Skin epidermis (tissue), 12 donors: ENCODE measurements around the gene SLC24A3.

Experiments
- H3K27ac ChIP-seq, 21 experiments: fragments of 200-600 bp; sonication (generic) in 11 of 21; one replicate each; pipeline ENCODE4 v1.5.0; 2020; ENCODE audit warnings: mild to moderate bottlenecking in 3 of 21, inconsistent platforms in 2 of 21, moderate library complexity in 2 of 21
- H3K4me3 ChIP-seq, 7 experiments: fragments of 200-600 bp; sonication (generic) in 2 of 7; one replicate each; pipeline ENCODE4 v1.5.0; 2020; ENCODE audit warnings: inconsistent platforms in 2 of 7, mild to moderate bottlenecking in 2 of 7, moderate library complexity in 1 of 7

SLC24A3 gene

DNA sequence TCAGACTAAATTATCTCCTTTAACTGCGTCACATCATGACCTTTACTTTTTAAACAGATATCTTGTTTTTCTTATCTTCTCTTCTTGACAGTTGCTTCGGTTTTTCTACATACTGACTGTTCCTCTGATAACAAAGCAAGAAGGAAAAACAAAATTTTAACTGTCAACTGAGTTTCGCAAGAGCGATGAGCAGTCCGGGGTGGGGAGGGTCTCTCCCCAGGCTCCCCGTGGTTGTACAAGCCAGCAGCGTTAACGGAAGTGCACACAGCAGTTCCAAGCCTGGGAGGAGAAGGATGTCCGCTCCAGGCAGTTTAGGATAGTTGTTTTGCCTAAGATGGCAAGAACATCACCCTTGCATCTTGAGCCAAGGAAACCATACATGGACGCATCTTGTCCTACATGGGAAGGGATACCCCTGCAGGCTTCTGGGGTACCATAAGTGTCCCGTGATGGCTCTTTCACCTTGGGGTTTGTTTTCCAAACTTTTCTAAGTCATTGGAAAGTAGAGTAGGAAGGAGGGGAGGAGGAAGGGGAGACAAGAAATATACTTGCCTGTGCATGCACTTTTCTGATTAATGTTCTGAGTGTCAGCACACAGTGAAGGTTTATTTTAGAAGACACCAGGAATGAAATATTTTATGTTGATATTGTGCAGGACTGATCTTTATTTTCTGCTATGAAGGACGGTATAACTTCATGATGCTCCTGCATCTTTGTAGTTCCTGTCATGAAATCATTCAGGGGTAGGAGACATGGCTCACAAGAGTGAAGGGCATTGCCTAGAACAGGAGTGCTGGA lies 20.8 kb downstream of the SLC24A3 start:
- Histone ChIP-seq H3K4me3 (no peak overlapping the region), H3K27ac (no peak overlapping the region)

DNA sequence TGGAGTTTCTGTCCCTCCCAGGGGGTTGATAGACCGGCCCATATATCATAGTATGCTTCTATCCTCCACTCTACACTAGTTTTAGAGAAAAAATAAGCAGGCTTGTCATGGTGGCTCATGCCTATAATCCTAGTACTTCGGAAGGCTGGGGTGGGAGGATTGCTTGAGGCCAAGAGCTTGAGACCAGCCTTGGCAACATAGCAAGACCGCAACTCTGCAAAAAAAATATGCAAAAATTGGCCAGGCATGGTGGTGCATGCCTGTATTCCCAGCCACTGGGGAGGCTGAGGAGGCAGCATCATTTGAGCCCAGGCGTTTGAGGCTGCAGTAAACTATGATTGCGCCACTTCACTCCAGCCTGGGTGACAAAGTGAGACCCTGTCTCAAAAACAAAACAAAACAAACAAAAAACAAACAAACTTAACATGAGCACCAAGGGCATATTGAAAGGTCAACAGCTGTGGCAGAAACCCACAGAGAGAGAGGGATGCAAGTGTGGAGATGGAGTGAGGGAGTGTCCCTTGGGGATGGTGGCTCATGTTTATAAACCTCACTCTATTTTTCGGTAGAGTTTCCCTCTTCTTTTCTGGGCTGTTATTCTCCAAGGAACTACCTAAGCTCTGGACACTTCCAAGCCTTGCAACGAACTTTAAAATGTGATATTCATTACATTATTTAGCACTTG lies 24.1 kb downstream of the SLC24A3 start:
- Histone ChIP-seq H3K4me3 (no peak overlapping the region), H3K27ac (no peak overlapping the region)

DNA sequence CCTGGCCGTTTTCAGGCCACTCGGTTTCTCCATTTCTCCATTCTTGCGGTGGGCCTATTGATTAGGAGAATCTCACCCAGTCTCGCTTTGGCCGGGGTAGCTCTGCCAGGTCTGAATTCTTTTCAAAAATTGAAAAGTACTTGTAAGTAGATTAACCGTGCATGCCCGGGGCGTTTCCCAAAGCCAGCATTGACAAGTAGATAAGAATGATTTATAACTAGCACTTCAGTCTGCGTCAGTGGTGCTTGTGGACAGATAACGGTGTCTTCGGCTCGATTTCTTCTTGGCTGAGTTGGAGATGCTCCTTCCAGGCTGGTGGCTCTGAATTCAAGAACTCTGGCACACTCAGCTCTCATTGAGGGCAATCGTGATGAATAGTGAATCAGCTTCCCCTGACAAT lies 29.0 kb downstream of the SLC24A3 start:
- Histone ChIP-seq H3K27ac (no peak overlapping the region), H3K4me3 (no peak overlapping the region)

DNA sequence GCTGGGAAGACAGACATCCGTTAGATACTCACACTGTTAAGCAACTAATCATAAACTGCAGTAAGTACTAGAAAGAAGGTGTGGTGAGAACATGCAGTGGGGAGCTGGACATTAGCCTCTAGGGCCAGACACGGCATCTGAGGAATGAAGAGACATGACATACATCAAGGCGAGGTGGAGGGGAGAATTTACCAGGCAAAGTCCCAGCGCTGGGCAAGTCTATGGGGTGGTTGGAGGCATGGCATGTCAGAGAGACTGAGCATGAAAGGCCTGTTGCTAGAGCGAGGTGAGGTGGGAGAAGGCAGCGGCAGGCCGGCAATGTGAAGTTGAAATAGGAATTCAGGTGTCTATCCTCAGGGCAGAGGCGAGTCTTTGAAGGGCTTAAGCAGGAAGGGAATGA lies 31.8 kb downstream of the SLC24A3 start:
- no peak overlapping the region for H3K4me3 ChIP-seq
- H3K27ac ChIP-seq = no peak overlapping the region

DNA sequence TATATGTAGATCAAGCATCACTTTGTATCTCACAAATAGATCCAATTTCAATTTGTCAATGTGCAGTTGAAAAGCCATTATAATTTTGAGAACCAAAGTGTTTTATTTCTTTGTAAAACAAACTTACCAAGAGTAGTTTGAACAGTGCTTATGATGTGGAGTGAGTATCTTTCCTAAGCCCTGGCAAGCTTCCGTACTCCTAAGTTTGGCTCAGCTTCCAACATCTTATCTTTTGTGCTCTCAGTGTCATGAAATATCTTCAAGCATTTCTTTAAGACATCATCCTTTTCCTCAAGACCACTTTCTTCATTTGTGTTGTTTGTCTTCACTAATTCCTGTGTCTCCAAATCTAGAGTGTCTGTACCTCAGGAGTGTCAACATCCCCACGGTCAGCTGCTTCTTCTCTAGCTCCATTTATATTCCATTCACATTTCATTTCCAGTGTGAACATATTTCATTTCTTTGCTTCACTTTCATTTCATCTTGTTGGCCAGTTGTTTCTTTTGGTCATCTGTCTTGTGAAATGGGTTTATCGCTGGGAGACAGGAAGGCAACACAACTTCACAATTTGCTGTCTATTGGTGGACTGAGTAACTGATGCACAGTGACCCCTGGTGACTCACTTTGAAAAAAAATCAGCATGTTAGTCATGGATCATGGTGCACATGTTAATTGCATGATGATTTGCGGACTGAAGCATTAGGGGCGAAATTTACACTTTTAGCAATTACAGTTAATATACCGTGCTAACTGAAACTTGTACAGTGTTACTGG lies 36.9 kb downstream of the SLC24A3 start:
- H3K27ac ChIP-seq = no peak overlapping the region
- no peak overlapping the region for H3K4me3 ChIP-seq

DNA sequence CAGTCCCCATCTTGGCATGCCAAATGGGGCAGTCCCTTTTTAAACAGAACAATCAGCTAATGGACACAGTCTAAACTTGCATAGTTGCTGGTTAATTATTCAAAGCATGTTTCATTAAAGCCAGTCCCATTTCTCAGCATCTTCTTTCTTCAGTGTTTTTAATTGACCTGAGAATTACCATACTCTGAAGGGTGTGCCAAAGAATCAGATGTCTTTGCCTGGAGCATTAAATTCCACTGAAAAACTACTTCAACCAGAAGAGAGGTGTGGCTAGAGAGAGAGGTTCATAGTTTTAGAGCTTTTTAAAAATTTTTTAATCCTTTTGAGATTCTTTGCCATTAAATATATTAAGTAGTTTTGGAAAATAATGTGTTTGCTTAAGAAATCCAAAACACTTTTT lies 37.9 kb downstream of the SLC24A3 start:
- H3K4me3 ChIP-seq = no peak overlapping the region
- no peak overlapping the region for H3K27ac ChIP-seq

DNA sequence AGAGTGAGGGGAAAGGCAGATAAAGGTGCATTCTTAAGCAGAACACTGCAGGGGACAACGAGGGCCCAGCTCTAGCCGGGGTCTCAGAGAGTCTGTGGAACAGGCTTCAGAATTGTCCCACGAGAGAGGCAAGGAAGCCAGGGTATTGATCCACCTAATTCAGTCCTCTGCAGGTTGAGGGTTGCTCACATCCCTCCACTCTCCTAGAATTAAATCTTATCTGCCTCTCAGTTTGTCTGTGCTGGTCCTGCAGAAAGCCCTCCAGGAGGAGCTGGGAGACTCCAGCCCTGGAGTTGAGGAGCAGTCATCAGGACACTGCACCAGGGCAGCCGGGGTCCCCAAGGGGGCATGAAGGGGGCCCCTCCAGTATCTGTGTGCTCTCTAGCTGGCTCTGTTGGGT lies 39.1 kb downstream of the SLC24A3 start:
- Histone ChIP-seq H3K4me3 (no peak overlapping the region), H3K27ac (peak overlapping the region in 12 of 21 experiments; percentile 4 to 74 (median 42))

DNA sequence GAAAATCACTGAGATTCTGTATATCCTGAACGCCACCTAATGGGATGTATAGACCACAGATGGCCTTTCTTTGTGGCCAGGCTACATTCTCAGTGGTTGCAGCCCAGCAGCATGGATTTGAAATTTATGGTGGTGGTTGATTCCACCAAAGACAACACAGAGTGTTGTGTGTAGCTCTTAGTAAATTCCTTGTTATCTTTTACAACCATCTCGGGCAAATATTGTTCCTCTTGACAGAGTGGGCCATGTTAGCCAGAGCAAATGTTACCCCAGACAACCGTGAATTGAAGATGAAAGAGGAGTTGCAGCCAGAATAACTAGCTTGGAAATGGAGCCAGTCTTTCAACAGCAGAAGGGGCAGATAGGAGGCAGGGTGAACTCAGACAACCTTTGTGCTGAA lies 39.5 kb downstream of the SLC24A3 start:
- Histone ChIP-seq H3K27ac (peak overlapping the region in 17 of 21 experiments; percentile 4 to 74 (median 47)), H3K4me3 (no peak overlapping the region)

DNA sequence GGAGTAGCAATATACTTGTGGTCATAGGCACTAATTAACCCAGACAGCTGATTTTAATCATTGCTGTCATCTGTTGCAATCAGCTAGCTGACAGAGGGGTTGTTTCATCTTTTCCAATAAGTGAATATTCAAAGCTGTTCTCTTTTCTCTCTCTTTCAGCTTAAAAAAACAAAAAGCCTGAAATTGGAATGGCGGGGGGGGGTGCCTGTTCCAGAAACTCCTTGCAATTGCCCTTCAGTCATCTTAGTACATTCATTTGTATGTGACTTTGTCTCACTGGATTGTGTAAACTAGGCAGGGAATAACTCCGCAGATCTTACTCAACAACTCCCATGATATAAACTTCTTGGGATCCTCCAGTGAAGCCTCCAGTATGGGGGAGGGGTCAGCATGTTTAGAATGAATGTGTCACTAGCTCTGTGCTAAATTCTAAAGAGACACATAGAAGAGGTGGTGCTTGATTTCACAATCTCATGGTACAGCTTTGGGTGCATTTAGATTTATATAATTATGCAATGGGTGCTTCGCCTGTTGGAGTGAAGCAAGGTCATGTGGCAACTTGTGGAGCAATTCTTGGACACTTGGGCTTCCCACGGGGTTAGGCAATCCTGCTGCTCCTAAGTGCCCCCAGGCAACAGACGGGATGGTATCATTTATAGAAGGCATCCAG lies 40.1 kb downstream of the SLC24A3 start:
- H3K4me3 ChIP-seq = no peak overlapping the region
- peak overlapping the region in 20 of 21 experiments; percentile 8 to 83 (median 59) for H3K27ac ChIP-seq

DNA sequence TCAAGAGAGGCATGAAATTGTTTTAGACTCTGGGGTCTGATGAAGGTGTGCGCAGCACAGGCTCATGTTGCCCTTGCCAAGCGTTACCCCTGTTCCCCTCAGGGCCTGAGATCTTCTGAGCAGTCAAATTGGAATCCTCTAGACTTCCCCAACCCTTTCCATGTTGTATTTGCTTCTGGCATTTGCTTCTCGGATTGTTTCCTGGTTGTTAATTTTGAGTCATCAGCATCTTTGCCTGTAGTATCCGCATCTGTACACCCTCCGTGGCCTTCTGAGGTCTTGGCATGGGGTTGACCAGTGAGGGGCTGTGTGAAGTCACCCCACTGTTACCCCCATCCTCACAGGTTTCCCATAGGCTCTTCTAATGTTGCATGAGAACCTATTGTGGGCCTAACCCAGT lies 40.9 kb downstream of the SLC24A3 start:
- H3K27ac ChIP-seq = peak overlapping the region in 20 of 21 experiments; percentile 8 to 83 (median 56)
- no peak overlapping the region for H3K4me3 ChIP-seq

DNA sequence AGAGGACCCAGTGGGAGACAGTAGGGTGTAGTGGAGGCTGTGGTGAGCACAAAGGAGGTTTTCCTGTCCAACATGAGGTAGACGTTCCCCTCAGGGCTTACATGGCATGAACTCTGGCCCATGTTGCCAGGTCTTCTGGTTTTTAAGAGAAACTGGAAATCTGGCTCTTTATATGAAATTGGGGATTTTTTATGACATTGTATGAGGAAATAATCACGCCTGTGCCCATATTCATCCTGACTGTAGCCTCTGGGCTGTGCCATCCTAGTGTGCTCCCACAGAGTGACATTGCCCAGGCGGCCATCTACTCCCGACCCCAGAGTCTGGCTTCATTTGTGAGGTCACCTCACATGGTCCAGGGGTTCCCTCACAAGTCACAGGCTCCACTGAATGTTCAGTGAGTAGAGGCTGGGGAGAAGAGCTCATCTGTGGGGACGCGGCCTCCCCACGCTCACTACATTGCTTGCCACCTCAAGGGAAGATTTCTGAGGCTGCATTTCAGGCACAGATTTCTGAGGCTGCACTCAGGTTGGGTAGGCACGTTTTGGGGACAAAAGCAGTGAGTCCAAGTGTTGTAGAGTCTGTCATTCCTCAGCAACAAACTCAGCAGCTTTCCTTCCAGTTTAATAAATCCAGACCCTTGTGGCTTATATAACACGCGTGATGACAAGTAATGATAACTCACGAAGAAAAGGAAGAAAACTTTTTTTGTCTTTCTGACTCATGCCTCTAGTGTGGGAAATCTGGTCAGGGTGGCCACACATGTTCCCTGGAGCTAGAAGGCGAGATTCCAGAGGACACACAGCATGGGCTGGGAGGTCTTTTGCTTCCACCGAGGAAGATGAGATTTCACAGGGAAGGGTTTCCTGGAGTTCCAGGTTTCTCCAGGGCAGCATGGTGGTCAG lies 41.7 kb downstream of the SLC24A3 start:
- Histone ChIP-seq H3K27ac (peak overlapping the region in 20 of 21 experiments; percentile 3 to 83 (median 56)), H3K4me3 (no peak overlapping the region)

DNA sequence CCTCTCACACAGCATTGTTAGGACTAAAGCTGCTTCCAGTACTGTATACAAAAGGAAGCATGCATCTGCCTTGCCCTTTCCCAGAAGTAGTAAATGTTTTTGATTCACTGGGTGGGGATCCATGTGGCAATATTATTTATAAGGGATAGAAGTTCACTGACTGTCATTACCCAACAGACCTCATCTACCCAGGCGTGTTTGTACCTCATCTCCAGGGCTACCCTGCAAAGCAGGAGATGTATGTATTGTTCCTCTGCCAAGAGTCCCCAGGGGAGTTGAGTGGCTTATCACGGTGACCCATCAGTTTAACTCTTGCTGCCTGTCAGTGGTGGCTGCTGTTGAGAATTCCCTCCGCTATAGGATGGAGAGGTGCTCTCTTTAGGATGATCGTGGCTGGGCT lies 42.5 kb downstream of the SLC24A3 start:
- H3K27ac ChIP-seq = peak overlapping the region in 17 of 21 experiments; percentile 12 to 83 (median 59)
- no peak overlapping the region for H3K4me3 ChIP-seq

DNA sequence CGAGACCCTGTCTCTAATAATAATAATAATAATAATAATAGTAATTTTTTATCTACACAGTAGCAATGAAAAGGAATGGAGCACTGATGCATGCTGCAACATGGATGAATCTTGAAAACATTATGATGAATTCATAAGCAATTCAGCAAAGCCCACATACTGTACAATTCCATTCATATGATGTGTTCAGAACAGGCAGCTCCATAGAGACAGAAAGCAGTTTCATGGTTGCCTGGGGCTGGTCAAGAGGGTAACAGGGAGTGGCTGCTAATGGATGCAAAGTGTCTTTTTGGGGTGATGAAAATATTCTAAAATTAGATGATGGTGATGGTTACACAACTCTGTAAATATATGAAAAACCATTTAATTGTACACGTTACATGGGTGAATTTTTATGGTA lies 43.6 kb downstream of the SLC24A3 start:
- Histone ChIP-seq H3K4me3 (no peak overlapping the region), H3K27ac (no peak overlapping the region)

DNA sequence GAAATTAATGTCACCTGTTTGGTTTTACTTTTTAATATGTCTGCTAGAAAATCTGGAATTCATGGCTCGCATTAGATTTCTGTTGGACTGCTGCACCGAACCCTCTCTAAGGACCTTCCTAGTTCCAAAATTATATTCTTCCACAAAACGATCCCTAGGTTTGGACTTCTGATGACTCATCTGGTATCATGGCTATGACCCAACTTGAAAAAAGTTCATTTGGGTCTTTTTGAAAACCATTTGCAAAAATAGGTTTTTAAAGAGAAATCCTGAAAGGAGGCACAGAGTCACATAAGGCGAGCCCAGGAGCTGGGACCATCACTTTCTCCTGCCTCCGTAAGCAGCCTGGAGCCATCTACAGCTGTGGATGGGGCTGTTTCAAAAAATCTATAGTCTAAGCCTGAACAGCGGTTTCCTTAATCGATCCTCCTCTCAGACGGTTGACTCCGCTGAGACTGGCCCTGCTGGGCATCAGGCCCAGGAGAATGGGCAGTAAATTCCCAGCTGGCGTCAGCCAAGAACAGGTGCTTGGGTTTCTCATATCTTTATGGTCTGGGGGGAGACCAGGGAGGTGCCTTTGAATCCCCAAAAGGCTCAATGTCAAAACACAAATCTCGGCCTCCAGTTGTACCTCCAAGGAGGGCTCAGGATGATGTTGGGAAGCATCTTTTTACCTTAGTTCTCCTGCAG lies 44.6 kb downstream of the SLC24A3 start:
- H3K27ac ChIP-seq = no peak overlapping the region
- H3K4me3 ChIP-seq = no peak overlapping the region

DNA sequence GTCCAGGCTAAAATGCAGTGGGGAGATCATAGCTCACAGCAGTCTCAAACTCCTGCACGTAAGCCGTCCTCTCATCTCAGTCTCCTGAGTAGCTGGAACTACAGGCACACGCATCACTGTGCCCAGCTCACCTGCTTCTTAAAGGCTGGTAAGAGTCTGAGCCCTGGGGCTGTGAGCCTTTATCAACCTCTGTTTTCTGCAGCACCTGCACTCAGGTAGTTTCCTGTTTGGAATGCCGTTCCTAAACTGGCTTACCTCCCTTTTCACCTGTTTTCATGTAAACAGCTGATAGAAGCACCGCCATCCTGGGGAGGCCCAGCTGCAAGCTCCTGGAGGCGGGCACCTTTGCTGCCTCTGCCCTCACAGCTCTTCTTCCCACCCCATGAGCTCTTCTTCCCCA lies 45.4 kb downstream of the SLC24A3 start:
- H3K4me3 ChIP-seq = no peak overlapping the region
- H3K27ac ChIP-seq = no peak overlapping the region

DNA sequence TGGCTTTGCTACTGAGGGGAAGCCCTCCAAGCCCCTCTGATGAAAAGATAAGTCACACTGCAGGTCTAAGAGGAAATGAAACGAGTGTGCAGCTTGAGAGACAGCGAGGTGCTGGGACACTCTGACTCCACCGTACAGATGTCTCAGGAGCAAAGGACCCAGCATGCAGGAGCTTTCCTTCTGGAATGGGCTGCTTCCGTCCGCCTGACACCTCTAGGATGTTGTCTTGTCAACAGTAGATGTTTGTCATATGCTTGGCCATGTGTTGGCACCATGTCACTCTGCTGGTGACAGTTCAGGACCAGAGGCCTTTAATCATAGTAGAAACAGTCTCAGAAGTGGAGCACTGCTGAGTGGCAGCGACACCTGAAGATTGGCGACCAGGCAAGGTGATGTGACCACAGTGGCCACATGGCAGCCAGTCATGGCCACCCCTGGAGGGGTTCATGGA lies 46.7 kb downstream of the SLC24A3 start:
- no peak overlapping the region for H3K4me3 ChIP-seq
- H3K27ac ChIP-seq = no peak overlapping the region

DNA sequence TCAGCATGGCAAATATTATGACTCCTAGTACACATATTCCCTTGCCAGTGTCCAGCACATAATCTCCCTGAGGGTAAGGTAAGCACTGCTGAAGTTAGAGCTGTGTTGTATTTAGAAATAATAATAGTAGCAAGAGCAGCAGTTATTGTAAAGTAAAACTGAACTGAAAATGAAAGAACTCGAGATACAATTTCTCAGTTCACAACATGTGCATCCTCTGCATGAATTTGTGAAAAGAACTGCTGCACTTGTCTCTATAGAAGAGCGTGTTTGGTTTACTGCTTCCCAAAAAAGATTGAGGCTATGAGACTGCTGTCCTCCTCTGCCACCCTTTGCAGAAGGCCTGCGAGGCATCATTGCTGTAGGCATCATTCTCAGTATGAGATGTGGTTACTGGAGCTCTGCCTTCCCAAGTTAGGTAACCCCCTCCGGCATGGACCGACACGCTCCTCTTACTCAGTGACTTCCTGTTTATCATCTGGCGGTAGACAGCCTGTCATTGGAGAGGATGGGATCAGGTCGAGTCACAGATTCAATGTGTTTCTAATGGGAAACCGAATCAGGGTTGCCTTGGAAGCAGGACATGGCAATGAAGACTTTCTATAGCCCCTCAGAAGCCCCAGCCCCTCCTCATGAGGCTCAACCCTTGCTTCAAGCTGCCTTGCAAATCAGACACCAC lies 48.1 kb downstream of the SLC24A3 start:
- H3K27ac ChIP-seq = no peak overlapping the region
- H3K4me3 ChIP-seq = no peak overlapping the region

DNA sequence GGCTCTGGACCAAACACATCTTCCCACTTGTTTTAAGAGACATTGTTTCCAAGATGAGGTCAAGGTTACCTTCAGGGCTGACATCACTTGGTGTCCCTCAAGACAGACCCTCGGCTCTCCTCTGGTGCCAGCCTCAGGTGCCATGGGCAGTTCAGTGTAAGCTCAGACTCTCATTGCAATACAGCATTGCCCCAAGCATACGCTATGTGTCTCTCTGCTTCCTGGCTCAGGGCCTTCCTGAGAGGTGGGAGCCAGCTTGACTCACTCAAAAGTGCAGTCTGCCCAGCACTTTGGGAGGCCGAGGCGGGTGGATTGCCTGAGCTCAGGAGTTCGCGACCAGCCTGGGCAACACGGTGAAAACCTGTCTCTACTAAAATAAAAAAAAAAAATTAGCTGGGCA lies 51.7 kb downstream of the SLC24A3 start:
- no peak overlapping the region for H3K4me3 ChIP-seq
- H3K27ac ChIP-seq = no peak overlapping the region
